Right lobe of liver (tissue), 6 donors: Measurements from ENCODE around the gene WT1. TPM values are rescaled to one million over a fixed set of nuclear protein-coding genes. Genes with fewer than 3 reads are reported as not detected.

Experiments
- ATAC-seq, 4 donors: fragments of 200-7000 bp; cut with Tn5 transposase; one replicate each; pipeline ENCODE4 v1.9.1; 2020; ENCODE audit warnings: mild to moderate bottlenecking in 4 of 4, moderate library complexity in 4 of 4
- DNase-seq, 3 donors: peaks; one replicate each; pipeline ENCODE4 v3.0.0-alpha.2; 2020
- H3K27ac ChIP-seq, 3 donors: fragments of 200-600 bp; one replicate each; pipeline ENCODE4 v1.8.0; 2022
- H3K27me3 ChIP-seq, 2 donors: fragments of 200-600 bp; one replicate each; pipeline ENCODE4 v1.8.0; 2022
- H3K36me3 ChIP-seq, 4 donors: fragments of 200-600 bp; sonication (generic) in 1 of 4; one replicate each; pipeline versions ENCODE4 v1.5.1 to v1.8.0; 2017 to 2022; ENCODE audit warnings: control low read depth in 1 of 4
- H3K4me1 ChIP-seq, 4 donors: fragments of 200-600 bp; sonication (generic) in 1 of 4; one replicate each; pipeline versions ENCODE4 v1.5.1 to v1.8.0; 2017 to 2022; ENCODE audit warnings: control low read depth in 1 of 4
- H3K4me3 ChIP-seq, 3 donors: fragments of 200-600 bp; one replicate each; pipeline ENCODE4 v1.8.0; 2022
- H3K9me3 ChIP-seq, 4 donors: fragments of 200-600 bp; sonication (generic) in 1 of 4; one replicate each; pipeline versions ENCODE4 v1.5.1 to v1.8.0; 2017 to 2022; ENCODE audit warnings: control low read depth in 1 of 4
- CTCF ChIP-seq, 4 donors: fragments of 200-600 bp in 3 of 4; fragments of 450-650 bp in 1 of 4; IDR thresholded peaks; one replicate each; pipeline versions ENCODE4 v1.5.1 to v1.8.0; 2016 to 2022; ENCODE audit warnings: antibody characterized with exemption in 4 of 4, mild to moderate bottlenecking in 2 of 4
- POLR2A ChIP-seq: fragments of 450-650 bp; IDR thresholded peaks from one replicate; pipeline ENCODE4 v1.6.1; 2017; ENCODE audit warnings: antibody characterized with exemption, mild to moderate bottlenecking
- WGBS: methylation state at CpG from one replicate; pipeline ENCODE4 v1.1.6; 2018; ENCODE audit warnings: low coverage, low lambda C conversion rate; ENCODE audit not compliant: insufficient coverage; ENCODE audit errors: missing lambda C conversion rate; 5-methylcytosine and 5-hydroxymethylcytosine counted together
- intact Hi-C, 2 donors: fragments of 100-400 bp; cut with DNase I; formaldehyde crosslinking; loops; one replicate each; pipeline versions ENCODE4 v1.11.2 to v1.14.1; 2022
- small RNA-seq, 2 experiments: library from RNA; depleted of rRNA; stranded (forward); fragments of <200 nt; gene quantifications; one replicate each; pipeline ENCODE3, GENCODE V24; 2016
- total RNA-seq, 6 experiments: library from RNA; depleted of rRNA in 2 of 6; stranded (reverse); fragments of >200 nt in 2 of 6; fragmentation: NEBNext Ultra II Directional in 3 of 6; extraction: Animal tissue kit (Norgen Biotek cat#: 25700) in 3 of 6; gene quantifications; one replicate each; pipeline versions ENCODE4 v1.1.0 to v1.2.4, GENCODE V29; 2016 to 2023
- donor health status: DM: no; HTN: yes; CAD: no.
- donor health status: DM: no; HTN: no; CAD: no.
- donor health status: DM: no; HTN: no; CAD: no.
- donor health status: DM: no; HTN: yes; CAD: no.
- donor health status: DM: no; HTN: yes; CAD: no.

Gene WT1
- total RNA-seq, 6 experiments from 2014 or later, result 0.07 to 0.99 (median 0.51) TPM; not detected in 3

- TF ChIP-seq POLR2A, result no peak
- no peak for TF ChIP-seq CTCF (IDR thresholded peaks at IDR 0.05)
- ATAC-seq (no peak), DNase-seq (no peak)
- H3K27me3 ChIP-seq, result no peaks in the 10 kb centered on the region
- H3K9me3 ChIP-seq, result no peaks in the 10 kb centered on the region
- no peak overlapping the region for H3K4me3 ChIP-seq
- WGBS, result 86% methylated on average over 3 of the region's 3 CpGs
- no peaks in the 10 kb centered on the region for H3K4me1 ChIP-seq
- intact Hi-C loops, result no loop called here
- H3K36me3 ChIP-seq, result no peaks in the 10 kb centered on the region
- H3K27ac ChIP-seq, result no peak overlapping the region
Observed at GRCh38 chr11:32343325-32344008, 91.9 kb downstream of the WT1 start.

- H3K4me3 ChIP-seq, result no peak overlapping the region
- no peak for TF ChIP-seq CTCF (IDR thresholded peaks at IDR 0.05)
- TF ChIP-seq POLR2A, result no peak
- intact Hi-C loops, result no loop called here
- DNase-seq, result no peak
- no peak for ATAC-seq
- H3K36me3 ChIP-seq, result no peaks in the 10 kb centered on the region
- no peak overlapping the region for H3K27ac ChIP-seq
- 56% methylated on average over 10 of the region's 10 CpGs for WGBS
- H3K27me3 ChIP-seq, result no peaks in the 10 kb centered on the region
- no peaks in the 10 kb centered on the region for H3K9me3 ChIP-seq
- H3K4me1 ChIP-seq, result no peaks in the 10 kb centered on the region
Observed at GRCh38 chr11:32341620-32342613, 93.4 kb downstream of the WT1 start.

GRCh38 chr11:32340181-32340580 lies 95.2 kb downstream of the WT1 start:
- H3K4me3 ChIP-seq, result no peak overlapping the region
- ATAC-seq, result no peak
- no peaks in the 10 kb centered on the region for H3K36me3 ChIP-seq
- H3K4me1 ChIP-seq, result no peaks in the 10 kb centered on the region
- H3K9me3 ChIP-seq, result no peaks in the 10 kb centered on the region
- DNase-seq, result no peak
- intact Hi-C loops, result no loop called here
- TF ChIP-seq POLR2A (no peak), CTCF (IDR thresholded peaks at IDR 0.05) (no peak)
- 55% methylated on average over 3 of the region's 3 CpGs for WGBS
- no peak overlapping the region for H3K27ac ChIP-seq
- H3K27me3 ChIP-seq, result no peaks in the 10 kb centered on the region

Small RNAs within 50 kb of the gene (small RNA-seq; reads per million reads assigned to genes)
- gene RF02204 (0 reads per million in 2 experiments), gene RF02205 (0 reads per million in 2 experiments)

Other genes starting within 250 kb of the WT1 start
- 100 to 1,000 TPM in 2 of 6 experiments, 10 to 100 TPM in 4; 61.4 to 254 (median 90.2) TPM for gene EIF3M, start 148.3 kb upstream of the WT1 start, total RNA-seq